Body of pancreas (tissue), 4 donors: Measurements from ENCODE around the gene MEPE.

Experiments
- POLR2A ChIP-seq, 3 donors: fragments of 450-650 bp; IDR thresholded peaks; one replicate each; pipeline ENCODE4 v1.6.1; 2016; ENCODE audit warnings: antibody characterized with exemption in 3 of 3, mild to moderate bottlenecking in 2 of 3
- TF ChIP-seq, protein P1 (sequence below), 7 experiments: fragments of 450-650 bp in 4 of 7; fragments of 200-600 bp in 3 of 7; sonication (generic) in 3 of 7; IDR thresholded peaks; one replicate each; pipeline ENCODE4 v1.5.1; 2016 to 2019; ENCODE audit warnings: antibody characterized with exemption in 7 of 7

DNA sequence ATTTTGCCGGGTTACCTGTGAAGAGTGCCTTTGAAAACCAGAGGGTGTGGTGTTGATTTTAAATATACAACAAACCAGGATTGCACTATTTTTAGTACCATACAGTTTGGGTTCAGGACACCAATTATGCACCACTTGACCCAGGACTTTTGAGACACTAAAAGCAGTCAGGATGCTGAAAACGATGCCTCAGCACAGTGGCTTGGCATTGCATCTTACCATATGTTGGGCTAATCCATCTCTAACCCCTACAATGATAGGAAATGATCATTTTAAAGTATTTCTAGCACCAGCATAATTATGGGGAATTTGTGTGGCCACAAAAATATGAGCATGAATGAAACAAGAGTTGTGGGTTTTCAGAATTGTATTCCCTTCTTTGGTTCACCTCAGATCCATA is 29.3 kb upstream of the MEPE start:
- TF ChIP-seq POLR2A (IDR thresholded peaks at IDR 0.05): no peak
- TF ChIP-seq, protein P1, sequence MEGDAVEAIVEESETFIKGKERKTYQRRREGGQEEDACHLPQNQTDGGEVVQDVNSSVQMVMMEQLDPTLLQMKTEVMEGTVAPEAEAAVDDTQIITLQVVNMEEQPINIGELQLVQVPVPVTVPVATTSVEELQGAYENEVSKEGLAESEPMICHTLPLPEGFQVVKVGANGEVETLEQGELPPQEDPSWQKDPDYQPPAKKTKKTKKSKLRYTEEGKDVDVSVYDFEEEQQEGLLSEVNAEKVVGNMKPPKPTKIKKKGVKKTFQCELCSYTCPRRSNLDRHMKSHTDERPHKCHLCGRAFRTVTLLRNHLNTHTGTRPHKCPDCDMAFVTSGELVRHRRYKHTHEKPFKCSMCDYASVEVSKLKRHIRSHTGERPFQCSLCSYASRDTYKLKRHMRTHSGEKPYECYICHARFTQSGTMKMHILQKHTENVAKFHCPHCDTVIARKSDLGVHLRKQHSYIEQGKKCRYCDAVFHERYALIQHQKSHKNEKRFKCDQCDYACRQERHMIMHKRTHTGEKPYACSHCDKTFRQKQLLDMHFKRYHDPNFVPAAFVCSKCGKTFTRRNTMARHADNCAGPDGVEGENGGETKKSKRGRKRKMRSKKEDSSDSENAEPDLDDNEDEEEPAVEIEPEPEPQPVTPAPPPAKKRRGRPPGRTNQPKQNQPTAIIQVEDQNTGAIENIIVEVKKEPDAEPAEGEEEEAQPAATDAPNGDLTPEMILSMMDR (IDR thresholded peaks at IDR 0.05): no peak
